ENCODE results near the gene CPED1. TPM values are rescaled to one million over a fixed set of nuclear protein-coding genes. Genes with fewer than 3 reads are reported as not detected.

The CPED1 gene
- total and polyA plus RNA-seq, 10 of the 15 experiments (the other 5 are each of a cell fraction or from before 2014, with no cell fraction given) = 0.01 to 0.77 (median 0.10) TPM; not detected in 1

DNA sequence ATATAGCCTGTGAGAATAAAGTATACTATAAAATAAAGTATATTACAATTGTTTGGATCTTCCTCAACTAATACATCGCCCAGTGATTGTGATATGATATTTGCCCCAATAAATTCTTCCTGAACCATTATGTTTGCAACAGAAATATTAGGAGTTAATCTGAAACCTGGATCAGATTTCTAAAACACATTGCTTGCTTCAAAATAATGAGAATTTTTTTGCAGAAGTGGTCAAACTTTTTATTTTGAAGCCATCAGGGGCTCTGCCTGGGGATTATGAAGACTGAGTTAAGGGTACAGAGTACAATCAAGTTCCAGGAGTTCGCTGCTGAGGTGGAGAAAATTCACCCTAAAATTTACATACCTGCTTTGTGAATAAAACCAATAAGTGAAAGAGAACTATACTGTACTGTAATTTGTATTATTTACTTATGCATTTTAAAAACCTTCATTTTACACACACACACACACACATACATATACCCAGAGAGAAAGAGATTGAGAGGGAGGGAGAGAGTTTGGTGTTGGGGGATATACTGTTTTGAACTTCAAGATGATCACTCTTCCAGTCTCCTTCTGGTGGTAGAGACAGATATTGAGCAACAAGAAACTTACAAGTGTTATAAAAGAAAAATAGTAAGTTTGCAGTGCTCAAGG is 91.9 kb downstream of the CPED1 start (continued):
- TF ChIP-seq TCF3 (IDR thresholded peaks at IDR 0.05; ENCODE audit: borderline replicate concordance, insufficient read depth, low read depth, low read length) = no peak
- no peak for TF ChIP-seq ELK1 (IDR thresholded peaks at IDR 0.05; ENCODE audit: low read depth, low read length)
- no peak for TF ChIP-seq E4F1 (IDR thresholded peaks at IDR 0.05; ENCODE audit: borderline replicate concordance, partially characterized antibody)
- TF ChIP-seq SIX5 (IDR thresholded peaks at IDR 0.05; ENCODE audit: low read depth, low read length, severe bottlenecking) = no peak

GRCh38 chr7:121080913-121081326 is 92.4 kb downstream of the CPED1 start:
- DNase-seq (ENCODE audit: low read depth, low spot score) (no peak), ATAC-seq (no peak), FAIRE-seq (no peak)
- in situ Hi-C loops (cut with MboI) (loop anchor here (5.0 kb wide), 1 partner anchor 289 kb away; no protein-coding TSS in a partner anchor), intact Hi-C loops (cut with micrococcal nuclease; ENCODE audit: unreplicated experiment) (loop anchor here (1.0 to 5.0 kb wide), 3 partner anchors 94 to 289 kb away; no protein-coding TSS in a partner anchor)
- Histone ChIP-seq H3K79me2 (ENCODE audit: control insufficient read depth, insufficient read depth, low read length) (no peaks in the 10 kb centered on the region), H3K4me2 (ENCODE audit: control insufficient read depth, insufficient read depth) (no peak overlapping the region), H3K9me3 (replicated peaks; ENCODE audit: control insufficient read depth, insufficient read depth, low read length) (no peaks in the 10 kb centered on the region), H3K27ac (ENCODE audit: control insufficient read depth, insufficient read depth) (no peak overlapping the region), H3K27me3 (replicated peaks in 1 of 2; ENCODE audit: control insufficient read depth in 2 of 2, insufficient read depth in 2 of 2, low read length in 1 of 2) (no peaks in the 10 kb centered on the region; a peak in 2 of 4 replicates), H3K36me3 (ENCODE audit: control insufficient read depth in 2 of 2, insufficient read depth in 2 of 2, low read length in 1 of 2) (no peaks in the 10 kb centered on the region), H3K4me1 (ENCODE audit: control insufficient read depth, insufficient read depth, low read length) (no peaks in the 10 kb centered on the region), H3K9ac (ENCODE audit: control insufficient read depth, insufficient read depth, low read length) (no peak overlapping the region), H3K4me3 (no peak overlapping the region), H2AFZ (ENCODE audit: control insufficient read depth, low read depth, low read length) (no peak overlapping the region), H4K20me1 (ENCODE audit: control insufficient read depth, insufficient read depth) (no peaks in the 10 kb centered on the region)
- WGBS (ENCODE audit: insufficient coverage, insufficient replicate concordance, low lambda C conversion rate, missing lambda C conversion rate) = 1% methylated on average over 4 of the region's 4 CpGs
- TF ChIP-seq EED (IDR thresholded peaks at IDR 0.05; ENCODE audit: low read depth) (no peak), HDAC2 (IDR thresholded peaks at IDR 0.05) (no peak), RAD21 (IDR thresholded peaks at IDR 0.05; ENCODE audit: insufficient read depth, low read depth, low read length) (no peak), ZNF207 (IDR thresholded peaks at IDR 0.05; ENCODE audit: borderline replicate concordance) (no peak), POLR2A (IDR thresholded peaks at IDR 0.05; ENCODE audit: low read depth, low read length) (no peak), ZZZ3 (IDR thresholded peaks at IDR 0.05; ENCODE audit: control insufficient read depth, insufficient read length, low read depth) (no peak), ETV6 (conservative IDR thresholded peaks at IDR 0.05 in 1 of 2, IDR thresholded peaks at IDR 0.05 in 1 of 2; ENCODE audit: borderline replicate concordance in 1 of 2, low read depth in 1 of 2) (no peak), ATF7 (IDR thresholded peaks at IDR 0.05; ENCODE audit: low read depth) (no peak)
- SMC1A ChIA-PET (ENCODE audit: uncharacterized antibody, unreplicated experiment) = interaction anchor here (1.0 to 3.2 kb wide), 5 partner anchors 15 to 295 kb away, joined by 4 to 40 read pairs (median 7); partner anchors contain the start of gene CPED1
- POLR2A ChIA-PET = no interaction called here
- CTCF ChIA-PET = interaction anchor here (0.6 to 5.8 kb wide), 19 partner anchors 7 to 1688 kb away, joined by 3 to 111 read pairs (median 5); partner anchors contain the start of gene CPED1
- BruUV-seq (replicated peaks) = no TSS peak
- RAD21 ChIA-PET (ENCODE audit: unreplicated experiment) = interaction anchor here (1.1 to 4.5 kb wide), 2 partner anchors 93 to 289 kb away, joined by 3 to 41 read pairs; partner anchors contain the start of gene CPED1
